ENCODE results near the gene ADAMTSL2. TPM values are rescaled to one million over a fixed set of nuclear protein-coding genes. Genes with fewer than 3 reads are reported as not detected.

The ADAMTSL2 gene
- total RNA-seq, 2 donors from 2014 or later: 0.24 to 0.74 TPM

GRCh38 chr9:133589454-133590227 lies 55.1 kb downstream of the ADAMTSL2 start:
- TF ChIP-seq CTCF (IDR thresholded peaks at IDR 0.05): peak; percentile 25
- Histone ChIP-seq H3K4me3 (no peak overlapping the region), H3K9ac (ENCODE audit: low read depth in 2 of 2, low read length in 2 of 2) (no peak overlapping the region), H3K9me3 (no peaks in the 10 kb centered on the region), H3K27me3 (peaks cover 7% of the 10 kb centered on the region), H3K4me1 (peaks cover 4% of the 10 kb centered on the region), H3K36me3 (no peaks in the 10 kb centered on the region), H3K27ac (no peak overlapping the region)
- no peak for DNase-seq
- intact Hi-C loops (cut with DNase I): no loop called here

DNA sequence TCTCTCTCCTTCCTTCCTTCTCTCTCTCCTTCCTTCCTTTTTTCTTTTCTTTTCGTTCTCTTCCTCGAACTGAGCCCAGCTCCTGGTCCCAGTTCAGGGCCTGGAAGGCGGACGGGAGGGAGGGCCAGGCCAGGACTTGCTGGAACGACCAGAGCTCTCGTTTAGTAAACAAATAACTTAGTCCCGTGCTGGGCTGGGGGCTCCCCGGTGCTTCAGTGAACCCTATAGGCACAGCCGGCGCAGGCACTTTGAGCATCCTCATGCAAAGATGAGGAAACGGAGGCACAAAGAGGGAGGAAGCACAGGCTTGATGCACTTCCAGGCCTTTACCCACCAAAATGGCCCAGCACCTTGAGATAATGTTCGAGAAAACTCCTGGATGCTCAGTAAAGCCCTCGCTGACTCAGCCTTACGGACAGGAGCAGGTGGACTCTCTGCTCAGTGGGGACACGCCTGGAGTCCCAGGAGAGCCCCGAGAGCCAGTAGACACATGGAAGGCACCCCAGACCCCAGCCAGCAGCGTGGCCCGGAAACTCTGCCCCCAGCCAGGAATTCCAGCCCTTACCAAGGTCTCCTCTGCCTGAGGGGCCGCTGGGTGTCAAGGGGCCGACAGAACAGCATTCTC lies 55.8 kb downstream of the ADAMTSL2 start:
- H3K4me1 ChIP-seq: no peaks in the 10 kb centered on the region
- no peaks in the 10 kb centered on the region for H3K36me3 ChIP-seq
- no peak overlapping the region for H3K27ac ChIP-seq
- no peaks in the 10 kb centered on the region for H3K9me3 ChIP-seq
- TF ChIP-seq CTCF (IDR thresholded peaks at IDR 0.05): no peak
- H3K4me3 ChIP-seq: no peak overlapping the region
- DNase-seq: no peak
- intact Hi-C loops (cut with DNase I): no loop called here
- H3K9ac ChIP-seq (ENCODE audit: low read depth in 2 of 2, low read length in 2 of 2): no peak overlapping the region
- H3K27me3 ChIP-seq: peaks cover 7% of the 10 kb centered on the region

DNA sequence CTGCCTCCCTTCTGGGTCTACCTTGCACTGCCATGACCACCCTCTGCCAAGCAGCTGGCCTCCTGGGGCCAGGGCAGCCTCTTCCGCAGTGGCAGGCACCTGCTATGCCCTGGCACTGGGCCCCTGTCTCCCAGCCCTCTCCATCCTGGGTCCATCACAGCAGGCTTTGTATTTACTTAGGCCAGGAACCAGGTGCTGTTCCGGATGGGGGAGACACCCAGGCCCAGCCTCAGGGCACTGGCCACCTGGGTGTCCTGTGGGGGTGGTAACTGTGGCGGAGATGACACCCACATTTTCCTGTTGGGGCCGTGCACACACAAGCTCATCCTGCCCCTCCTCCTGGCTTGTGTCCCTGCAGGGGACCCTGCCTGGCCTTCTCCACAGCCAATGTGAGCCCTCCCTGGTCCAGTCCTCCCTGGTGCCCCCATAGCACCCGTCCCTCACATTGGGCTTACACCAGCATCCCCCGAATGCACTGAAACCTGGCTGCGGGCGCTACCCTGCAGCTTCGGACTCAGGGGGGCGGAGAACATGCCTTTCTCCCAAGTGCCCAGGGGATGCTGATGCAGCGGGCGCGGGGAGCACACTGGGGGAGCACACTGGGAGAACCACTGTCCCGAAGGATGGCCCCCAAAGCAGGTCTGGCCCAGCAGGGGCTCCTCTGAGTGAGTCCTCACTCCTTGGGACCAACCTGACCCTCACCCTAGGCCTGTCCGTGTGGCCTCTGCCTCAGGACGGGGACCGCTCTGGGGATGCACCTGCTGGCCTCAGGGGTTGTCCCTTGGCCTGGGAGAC lies 56.8 kb downstream of the ADAMTSL2 start:
- Histone ChIP-seq H3K4me1 (no peaks in the 10 kb centered on the region), H3K27ac (no peak overlapping the region), H3K4me3 (no peak overlapping the region), H3K9me3 (no peaks in the 10 kb centered on the region), H3K9ac (ENCODE audit: low read depth in 2 of 2, low read length in 2 of 2) (no peak overlapping the region), H3K36me3 (no peaks in the 10 kb centered on the region), H3K27me3 (peaks cover 4% of the 10 kb centered on the region)
- intact Hi-C loops (cut with DNase I): no loop called here
- no peak for TF ChIP-seq CTCF (IDR thresholded peaks at IDR 0.05)
- DNase-seq: no peak

DNA sequence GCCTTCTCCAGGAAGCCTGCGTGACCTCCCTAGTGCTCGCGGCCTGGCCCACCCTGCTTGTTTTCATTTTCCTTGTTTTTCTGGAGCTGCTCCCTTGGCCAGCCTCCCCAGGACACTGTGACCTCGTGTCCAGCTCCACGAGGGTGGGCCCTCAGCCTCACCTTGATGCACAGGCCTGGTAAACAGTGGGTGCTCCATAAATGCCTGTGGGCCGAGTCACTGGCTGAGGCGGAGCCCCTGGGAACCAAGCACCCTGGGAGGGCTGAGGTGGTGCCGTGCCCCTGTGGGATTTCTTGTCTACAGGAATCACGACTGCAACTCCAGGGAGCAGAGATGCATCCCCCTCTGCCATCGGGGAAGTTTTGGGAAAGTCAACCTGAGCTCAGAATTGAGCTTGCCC lies 57.5 kb downstream of the ADAMTSL2 start:
- Histone ChIP-seq H3K4me1 (no peaks in the 10 kb centered on the region), H3K36me3 (no peaks in the 10 kb centered on the region), H3K27ac (no peak overlapping the region), H3K9me3 (no peaks in the 10 kb centered on the region), H3K9ac (ENCODE audit: low read depth in 2 of 2, low read length in 2 of 2) (no peak overlapping the region), H3K4me3 (no peak overlapping the region), H3K27me3 (no peaks in the 10 kb centered on the region)
- intact Hi-C loops (cut with DNase I): no loop called here
- DNase-seq: no peak
- TF ChIP-seq CTCF (IDR thresholded peaks at IDR 0.05): no peak

- Histone ChIP-seq H3K27me3 (no peaks in the 10 kb centered on the region), H3K4me1 (no peaks in the 10 kb centered on the region), H3K9ac (ENCODE audit: low read depth in 2 of 2, low read length in 2 of 2) (no peak overlapping the region), H3K4me3 (no peak overlapping the region), H3K36me3 (no peaks in the 10 kb centered on the region), H3K9me3 (no peaks in the 10 kb centered on the region), H3K27ac (no peak overlapping the region)
- intact Hi-C loops (cut with DNase I): no loop called here
- no peak for TF ChIP-seq CTCF (IDR thresholded peaks at IDR 0.05)
- no peak for DNase-seq
Observed at GRCh38 chr9:133592731-133593409, 58.4 kb downstream of the ADAMTSL2 start.
